HepG2 (cell line): ENCODE measurements around the gene RHCE. TPM values are rescaled to one million over a fixed set of nuclear protein-coding genes. Genes with fewer than 3 reads are reported as not detected.
A peak's percentile ranks its signal among the peaks of the same experiment; 100 is the strongest.

Experiments used
- ATAC-seq: fragments of 200-7000 bp; cut with Tn5 transposase; 3 replicates; pipeline ENCODE4 v1.9.1; 2020; ENCODE audit warnings: mild to moderate bottlenecking, moderate library complexity
- BruUV-seq: library from RNA; stranded (reverse); fragments of 400-500 nt; replicated peaks from 2 replicates; lab custom pipeline; 2021; lab: Mats Ljungman, UMichigan
- CTCF ChIA-PET: fragments of 300-600 bp; formaldehyde crosslinking; extraction: SDS; loops from one replicate; lab custom pipeline; 2021; ENCODE audit warnings: low total read pairs, inconsistent platforms, low intra/inter-chr PET ratio; lab: Yijun Ruan, JAX
- POLR2A ChIA-PET: fragments of 350-600 bp; sonication (Branson Sonifier 250); formaldehyde crosslinking; loops from one replicate; lab custom pipeline; 2020; ENCODE audit warnings: antibody characterized with exemption, inconsistent platforms; lab: Yijun Ruan, JAX
- DNase-seq: peaks from one replicate; pipeline ENCODE4 v3.0.0-alpha.2; 2015; ENCODE audit warnings: low spot score
- FAIRE-seq: peaks from 3 replicates; lab custom pipeline; 2011; peaks lifted over from hg19 to GRCh38; lab: Jason Lieb, UNC
- H2AFZ ChIP-seq: one replicate; pipeline ENCODE4 v1.6.1; 2011; ENCODE audit warnings: low read length, inconsistent platforms
- H3K27ac ChIP-seq: fragments of 300-600 bp; 3 replicates; pipeline ENCODE4 v1.8.0; 2011; ENCODE audit warnings: mixed run types, mild to moderate bottlenecking, mixed read lengths, low read length, inconsistent platforms; ENCODE audit not compliant: insufficient read depth; ENCODE audit errors: extremely low read length
- H3K27me3 ChIP-seq, 2 experiments: fragments of 200-600 bp in 1 of 2; 2 replicates in 1 of 2; 3 replicates in 1 of 2; pipeline versions ENCODE4 v1.6.0 to v1.8.0; 2011; ENCODE audit warnings: low read length in 2 of 2, mild to moderate bottlenecking in 2 of 2, moderate library complexity in 2 of 2, inconsistent platforms in 1 of 2; ENCODE audit not compliant: insufficient read depth in 2 of 2, control insufficient read depth in 1 of 2
- H3K36me3 ChIP-seq, 2 experiments: fragments of 200-600 bp in 1 of 2; replicated peaks in 1 of 2; 2 replicates in 1 of 2; 3 replicates in 1 of 2; pipeline versions ENCODE4 v1.5.1 to v1.8.0; 2011; ENCODE audit warnings: low read length in 2 of 2, inconsistent platforms in 1 of 2; ENCODE audit not compliant: insufficient read depth in 2 of 2, control insufficient read depth in 1 of 2
- H3K4me1 ChIP-seq: 2 replicates; pipeline ENCODE4 v1.5.1; 2012; ENCODE audit warnings: low read length, inconsistent platforms; ENCODE audit not compliant: insufficient read depth
- H3K4me2 ChIP-seq: 2 replicates; pipeline ENCODE4 v1.6.0; 2011; ENCODE audit warnings: low read depth, low read length, inconsistent platforms
- H3K4me3 ChIP-seq, 3 experiments: fragments of 200-600 bp in 1 of 3; sonication (generic), shearing (Covaris generic) in 1 of 3; replicated peaks in 1 of 3; 2 replicates each; pipeline ENCODE4 v1.5.1; 2011 to 2016; ENCODE audit warnings: low read length in 3 of 3, inconsistent platforms in 2 of 3, low read depth in 2 of 3, mild to moderate bottlenecking in 2 of 3, control low read depth in 1 of 3, mixed read lengths in 1 of 3; ENCODE audit not compliant: insufficient read depth in 1 of 3
- H3K79me2 ChIP-seq: one replicate; pipeline ENCODE4 v1.6.1; 2011; ENCODE audit warnings: low read length, inconsistent platforms; ENCODE audit not compliant: insufficient read depth
- H3K9ac ChIP-seq: 2 replicates; pipeline ENCODE4 v1.6.0; 2011; ENCODE audit warnings: mild to moderate bottlenecking, low read depth, low read length, inconsistent platforms; ENCODE audit not compliant: insufficient read depth
- H3K9me3 ChIP-seq: 2 replicates; pipeline ENCODE4 v1.5.1; 2012; ENCODE audit warnings: mild to moderate bottlenecking, low read length
- H4K20me1 ChIP-seq: 2 replicates; pipeline ENCODE4 v1.6.0; 2011; ENCODE audit warnings: inconsistent platforms, mild to moderate bottlenecking, low read length, moderate library complexity; ENCODE audit not compliant: insufficient read depth
- CREB1 ChIP-seq, 2 experiments: fragments of 450-650 bp in 1 of 2; IDR thresholded peaks; 2 replicates each; pipeline ENCODE4 v1.6.1; 2016 to 2017; ENCODE audit warnings: control low read depth in 1 of 2, mild to moderate bottlenecking in 1 of 2, missing compliant biosample characterization in 1 of 2, missing genetic modification characterization in 1 of 2
- CREM ChIP-seq, 2 experiments: sonication (generic) in 1 of 2; formaldehyde crosslinking in 1 of 2; IDR thresholded peaks; 2 replicates each; pipeline versions ENCODE4 v1.4.0 to v1.6.1; 2016 to 2020; ENCODE audit warnings: antibody characterized with exemption in 1 of 2, mild to moderate bottlenecking in 1 of 2, missing genetic modification reagents in 1 of 2
- DMAP1 ChIP-seq: IDR thresholded peaks from 2 replicates; pipeline ENCODE4 v1.6.1; 2016
- HDAC1 ChIP-seq: sonication (generic); formaldehyde crosslinking; IDR thresholded peaks from 2 replicates; pipeline ENCODE4 v1.5.1; 2020; ENCODE audit warnings: mild to moderate bottlenecking, missing genetic modification reagents
- HNF4G ChIP-seq, 2 experiments: sonication (generic) in 1 of 2; formaldehyde crosslinking in 1 of 2; IDR thresholded peaks; 2 replicates each; pipeline versions ENCODE4 v1.4.0 to v1.6.1; 2011 to 2020; ENCODE audit warnings: borderline replicate concordance in 2 of 2, low read depth in 2 of 2, mild to moderate bottlenecking in 2 of 2, low read length in 1 of 2, missing genetic modification reagents in 1 of 2, moderate library complexity in 1 of 2
- IKZF1 ChIP-seq: fragments of 450-650 bp; IDR thresholded peaks from 2 replicates; pipeline ENCODE4 v1.7.1; 2016
- MZF1 ChIP-seq: sonication (generic); formaldehyde crosslinking; IDR thresholded peaks from 2 replicates; pipeline ENCODE4 v1.8.1; 2023; ENCODE audit warnings: mild to moderate bottlenecking, missing genetic modification reagents, borderline replicate concordance
- NONO ChIP-seq, 2 experiments: fragments of 450-650 bp in 1 of 2; sonication (generic) in 1 of 2; formaldehyde crosslinking in 1 of 2; IDR thresholded peaks in 1 of 2; conservative IDR thresholded peaks in 1 of 2; 2 replicates each; pipeline versions ENCODE4 v1.6.1 to v1.8.0; 2017 to 2022; ENCODE audit warnings: mild to moderate bottlenecking in 1 of 2, missing genetic modification reagents in 1 of 2, moderate library complexity in 1 of 2
- PHF21A ChIP-seq: sonication (generic); formaldehyde crosslinking; IDR thresholded peaks from 2 replicates; pipeline ENCODE4 v1.5.0; 2020; ENCODE audit warnings: mild to moderate bottlenecking, missing genetic modification reagents
- RXRB ChIP-seq: IDR thresholded peaks from 2 replicates; pipeline ENCODE4 v1.6.1; 2016; ENCODE audit warnings: borderline replicate concordance, missing genetic modification reagents, missing compliant biosample characterization
- SMARCC2 ChIP-seq: fragments of 450-650 bp; IDR thresholded peaks from 2 replicates; pipeline ENCODE4 v1.6.1; 2017; ENCODE audit warnings: antibody characterized with exemption, mild to moderate bottlenecking
- SP1 ChIP-seq, 2 experiments: fragments of 450-650 bp in 1 of 2; sonication (generic) in 1 of 2; formaldehyde crosslinking in 1 of 2; IDR thresholded peaks; 2 replicates each; pipeline versions ENCODE4 v1.4.0 to v1.6.1; 2016 to 2020; ENCODE audit warnings: missing genetic modification reagents in 1 of 2
- TBP ChIP-seq: sonication (generic); formaldehyde crosslinking; IDR thresholded peaks from 2 replicates; pipeline ENCODE4 v1.5.0; 2020; ENCODE audit warnings: missing genetic modification reagents
- ZBTB20 ChIP-seq: sonication (generic); formaldehyde crosslinking; IDR thresholded peaks from 2 replicates; pipeline ENCODE4 v1.8.1; 2023; ENCODE audit warnings: missing genetic modification reagents, low read depth, mild to moderate bottlenecking, borderline replicate concordance
- ZNF160 ChIP-seq: sonication (generic); formaldehyde crosslinking; IDR thresholded peaks from 2 replicates; pipeline ENCODE4 v1.8.0; 2022; ENCODE audit warnings: mild to moderate bottlenecking, inconsistent platforms, missing genetic modification reagents
- ZNF17 ChIP-seq: sonication (generic); formaldehyde crosslinking; IDR thresholded peaks from 2 replicates; pipeline ENCODE4 v1.5.0; 2020; ENCODE audit warnings: mild to moderate bottlenecking, missing genetic modification reagents
- ZNF30 ChIP-seq: sonication (generic); formaldehyde crosslinking; IDR thresholded peaks from 2 replicates; pipeline ENCODE4 v1.5.0; 2020; ENCODE audit warnings: mild to moderate bottlenecking, missing genetic modification reagents
- ZNF331 ChIP-seq: sonication (generic); formaldehyde crosslinking; IDR thresholded peaks from 2 replicates; pipeline ENCODE4 v1.4.0; 2020; ENCODE audit warnings: missing genetic modification reagents
- ZNF33B ChIP-seq: sonication (generic); formaldehyde crosslinking; IDR thresholded peaks from 2 replicates; pipeline ENCODE4 v1.5.1; 2020; ENCODE audit warnings: mild to moderate bottlenecking, missing genetic modification reagents
- ZNF552 ChIP-seq: sonication (generic); formaldehyde crosslinking; IDR thresholded peaks from 2 replicates; pipeline ENCODE4 v1.9.0; 2022; ENCODE audit warnings: missing genetic modification reagents, mild to moderate bottlenecking, borderline replicate concordance
- WGBS: methylation state at CpG from one replicate; pipeline ENCODE4 v1.1.6; 2017; ENCODE audit warnings: low lambda C conversion rate; 5-methylcytosine and 5-hydroxymethylcytosine counted together
- in situ Hi-C: cut with HindIII; loops from 2 replicates; pipeline ENCODE4 v1.10.0; 2017; ENCODE audit warnings: low pct_unique_long_range_greater_than_20kb; ENCODE audit not compliant: extremely low pct_ligation_motif_present
- intact Hi-C: fragments of 100-400 bp; cut with micrococcal nuclease; formaldehyde crosslinking; loops from one replicate; pipeline ENCODE4 v1.10.0; 2022; ENCODE audit not compliant: unreplicated experiment
- polyA plus RNA-seq, 8 experiments: library from polyadenylated mRNA; depleted of rRNA in 3 of 8; stranded (reverse) in 7 of 8; unstranded in 1 of 8; fragments of >200 nt; fragmentation: Illumina TruSeq in 4 of 8; extraction: Trizol in 4 of 8; gene quantifications; 2 replicates each; pipeline versions ENCODE4 v1.2.1 to v1.2.3, GENCODE V29; 2011 to 2016; ENCODE audit warnings: low read depth in 4 of 8, missing spikeins in 1 of 8, mixed read lengths in 1 of 8; ENCODE audit not compliant: insufficient read depth in 1 of 8
- total RNA-seq, 5 experiments: library from RNA; depleted of rRNA; stranded (reverse); fragments of >200 nt; fragmentation: Illumina TruSeq; extraction: Trizol; gene quantifications; 2 replicates each; pipeline ENCODE4 v1.2.3, GENCODE V29; 2016; ENCODE audit warnings: low read depth in 1 of 5
- TF ChIP-seq, protein P1 (sequence below): sonication (generic); formaldehyde crosslinking; IDR thresholded peaks from 2 replicates; pipeline ENCODE4 v1.5.1; 2020; ENCODE audit warnings: missing genetic modification reagents, mild to moderate bottlenecking, borderline replicate concordance

RHCE gene
- total and polyA plus RNA-seq, 2 of the 13 experiments (the other 11 are each of a cell fraction or from before 2014, with no cell fraction given), result 0.30 TPM; not detected in 1

GRCh38 chr1:25460020-25460419, 39.4 kb upstream of the RHCE start (continued):
- TF ChIP-seq ZNF552, result no peak
- TF ChIP-seq IKZF1, result no peak
- TF ChIP-seq, all 625 proteins: peak for 0

- intact Hi-C loops (no loop called here), in situ Hi-C loops (no loop called here)
- Histone ChIP-seq H3K36me3 (peaks cover 6 to 32% of the 10 kb centered on the region in 2 experiments; a peak in 4 of 5 replicates), H3K4me2 (peak overlapping the region; percentile 42), H3K27ac (peak overlapping the region; percentile 27), H3K9ac (no peak overlapping the region), H3K9me3 (no peaks in the 10 kb centered on the region), H3K4me3 (no peak overlapping the region), H2AFZ (no peak overlapping the region), H4K20me1 (no peaks in the 10 kb centered on the region), H3K4me1 (peaks cover 24% of the 10 kb centered on the region), H3K79me2 (no peaks in the 10 kb centered on the region), H3K27me3 (no peaks in the 10 kb centered on the region)
- no TSS peak for BruUV-seq
- FAIRE-seq, result peak; percentile 90
- peak; percentile 90 for ATAC-seq
- POLR2A ChIA-PET, result interaction anchor here (0.9 kb wide), 1 partner anchor 28 kb away, joined by 3 read pairs; the partner anchor contains the start of gene MACO1
- CTCF ChIA-PET, result no interaction called here
- peak; percentile 72 for DNase-seq
- 44% methylated on average over 7 of the region's 7 CpGs for WGBS
- TF ChIP-seq SMARCC2 (0 out of 2 replicates have a peak, but pooled peaks have one; percentile 4), DMAP1 (no peak), HDAC1 (CRISPR knock-in tag) (peak; percentile 23; the same call in 1 of the 2 replicates), ZBTB20 (peak; percentile 43; the same call in 1 of the 2 replicates), ZNF33B (CRISPR knock-in tag) (no peak), ZNF160 (peak; percentile 31; the same call in 1 of the 2 replicates), RXRB (CRISPR knock-in tag) (peak; percentile 49; the same call in 1 of the 2 replicates), NONO (IDR thresholded peaks at IDR 0.05) (no peak), NONO (CRISPR knock-in tag; conservative IDR thresholded peaks at IDR 0.05) (0 out of 2 replicates have a peak, but pooled peaks have one; percentile 43), HNF4G (IDR thresholded peaks at IDR 0.05; ENCODE audit: borderline replicate concordance, low read depth, low read length) (peak; percentile 58; the same call in 1 of the 2 replicates), HNF4G (CRISPR knock-in tag; IDR thresholded peaks at IDR 0.05; ENCODE audit: borderline replicate concordance, low read depth) (0 out of 2 replicates have a peak, but pooled peaks have one; percentile 45), CREM (IDR thresholded peaks at IDR 0.05) (peak; percentile 49; the same call in 1 of the 2 replicates), CREM (CRISPR knock-in tag; IDR thresholded peaks at IDR 0.05) (no peak), PHF21A (CRISPR knock-in tag) (peak; percentile 42; the same call in 1 of the 2 replicates), MZF1 (CRISPR knock-in tag) (no peak), CREB1 (IDR thresholded peaks at IDR 0.05) (0 out of 2 replicates have a peak, but pooled peaks have one; percentile 8), CREB1 (CRISPR knock-in tag; IDR thresholded peaks at IDR 0.05) (peak; percentile 63), TBP (CRISPR knock-in tag) (no peak), ZNF331 (CRISPR knock-in tag) (0 out of 2 replicates have a peak, but pooled peaks have one; percentile 36), SP1 (IDR thresholded peaks at IDR 0.05) (no peak), SP1 (CRISPR knock-in tag; IDR thresholded peaks at IDR 0.05) (no peak), ZNF30 (CRISPR knock-in tag) (no peak), ZNF17 (CRISPR knock-in tag) (no peak)
- TF ChIP-seq, protein P1, sequence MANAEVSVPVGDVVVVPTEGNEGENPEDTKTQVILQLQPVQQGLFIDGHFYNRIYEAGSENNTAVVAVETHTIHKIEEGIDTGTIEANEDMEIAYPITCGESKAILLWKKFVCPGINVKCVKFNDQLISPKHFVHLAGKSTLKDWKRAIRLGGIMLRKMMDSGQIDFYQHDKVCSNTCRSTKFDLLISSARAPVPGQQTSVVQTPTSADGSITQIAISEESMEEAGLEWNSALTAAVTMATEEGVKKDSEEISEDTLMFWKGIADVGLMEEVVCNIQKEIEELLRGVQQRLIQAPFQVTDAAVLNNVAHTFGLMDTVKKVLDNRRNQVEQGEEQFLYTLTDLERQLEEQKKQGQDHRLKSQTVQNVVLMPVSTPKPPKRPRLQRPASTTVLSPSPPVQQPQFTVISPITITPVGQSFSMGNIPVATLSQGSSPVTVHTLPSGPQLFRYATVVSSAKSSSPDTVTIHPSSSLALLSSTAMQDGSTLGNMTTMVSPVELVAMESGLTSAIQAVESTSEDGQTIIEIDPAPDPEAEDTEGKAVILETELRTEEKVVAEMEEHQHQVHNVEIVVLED (CRISPR knock-in tag), result 0 out of 2 replicates have a peak, but pooled peaks have one; percentile 7
Measured at GRCh38 chr1:25458541-25459298, 38.1 kb upstream of the RHCE start.
